Fibroblast of skin of abdomen (primary cell): ENCODE data around the gene MEA1.

Source experiments
- DNase-seq: peaks from one replicate; pipeline ENCODE4 v3.0.0-alpha.2; 2013

MEA1 gene

DNA sequence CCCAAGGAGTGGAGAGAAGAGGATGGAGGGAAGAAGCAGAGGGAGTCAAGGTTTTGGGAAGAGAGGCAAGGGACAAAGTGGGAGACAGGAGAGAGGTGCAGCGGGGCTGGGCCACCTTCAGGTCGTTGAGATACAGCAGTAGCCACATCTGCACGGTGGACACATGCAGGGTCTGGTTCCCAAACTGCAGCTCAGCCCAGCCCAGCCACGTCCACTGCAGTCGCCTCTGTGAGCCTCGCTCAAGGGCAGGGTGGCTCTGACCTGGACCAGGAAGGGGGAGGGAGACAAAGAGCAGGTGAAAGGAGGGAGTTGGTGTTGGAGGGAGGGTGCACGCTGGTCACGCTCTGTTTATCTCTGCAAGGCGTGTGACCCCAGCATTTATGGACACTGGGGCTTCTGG lies 25.0 kb upstream of the MEA1 start:
- DNase-seq: no peak

DNA sequence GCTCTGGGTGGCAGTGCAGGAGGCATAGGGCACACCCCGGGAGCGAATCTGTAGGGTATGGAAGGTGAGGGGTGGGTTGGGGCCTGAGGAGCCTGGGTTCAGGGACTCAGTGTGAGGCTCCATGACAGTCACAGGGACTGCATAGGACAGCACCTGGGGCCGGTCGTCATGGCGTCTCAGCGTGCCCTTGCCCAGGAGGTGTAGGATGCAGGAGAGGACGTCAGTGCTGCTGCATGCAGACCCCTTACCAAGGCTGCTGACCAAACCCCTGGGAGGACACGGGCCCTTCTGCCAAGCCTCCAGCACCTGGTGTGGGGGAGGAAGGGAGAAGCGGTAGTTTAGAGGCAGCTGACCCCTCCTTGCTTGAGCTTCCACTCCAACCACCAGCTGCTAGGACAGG lies 24.0 kb upstream of the MEA1 start:
- DNase-seq: no peak

DNA sequence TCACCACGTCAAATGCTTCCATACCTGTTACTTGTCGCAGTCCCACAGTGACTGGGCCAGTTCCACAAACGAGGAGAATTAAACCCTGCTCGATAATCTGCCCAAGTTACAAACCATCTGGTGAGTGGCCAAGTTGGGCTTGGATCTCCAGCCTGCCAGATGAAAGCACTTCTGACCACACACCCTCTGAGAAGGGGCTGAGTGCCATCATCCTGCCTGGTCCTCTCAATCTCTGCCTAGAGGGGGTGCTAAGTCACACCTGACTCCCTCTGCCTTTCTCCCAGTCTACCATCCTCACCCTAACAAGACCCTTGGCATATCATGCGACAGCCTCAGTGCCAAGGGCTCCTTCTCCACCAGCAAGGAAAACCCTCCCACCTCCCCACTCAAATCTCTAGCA lies 23.5 kb upstream of the MEA1 start:
- no peak for DNase-seq

DNA sequence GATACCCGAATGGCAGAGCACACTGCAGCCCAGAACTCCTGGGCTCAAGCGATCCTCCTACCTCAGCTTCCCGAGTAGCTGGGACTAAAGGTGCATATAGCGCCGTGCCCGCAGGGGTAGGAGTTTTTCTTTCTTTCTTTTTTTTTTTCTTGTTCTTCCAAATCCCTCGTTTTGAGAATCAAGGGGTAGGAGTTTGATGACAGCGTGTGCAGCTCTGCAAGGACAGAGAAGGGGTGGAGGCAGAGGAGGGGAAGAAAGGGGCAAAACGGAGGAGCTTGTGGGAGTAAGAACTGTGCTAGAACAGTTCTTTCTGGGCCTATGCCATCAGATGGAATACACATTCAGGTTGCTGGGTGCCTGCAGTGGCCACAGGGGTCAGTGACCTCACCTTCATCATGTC lies 23.0 kb upstream of the MEA1 start:
- no peak for DNase-seq

DNA sequence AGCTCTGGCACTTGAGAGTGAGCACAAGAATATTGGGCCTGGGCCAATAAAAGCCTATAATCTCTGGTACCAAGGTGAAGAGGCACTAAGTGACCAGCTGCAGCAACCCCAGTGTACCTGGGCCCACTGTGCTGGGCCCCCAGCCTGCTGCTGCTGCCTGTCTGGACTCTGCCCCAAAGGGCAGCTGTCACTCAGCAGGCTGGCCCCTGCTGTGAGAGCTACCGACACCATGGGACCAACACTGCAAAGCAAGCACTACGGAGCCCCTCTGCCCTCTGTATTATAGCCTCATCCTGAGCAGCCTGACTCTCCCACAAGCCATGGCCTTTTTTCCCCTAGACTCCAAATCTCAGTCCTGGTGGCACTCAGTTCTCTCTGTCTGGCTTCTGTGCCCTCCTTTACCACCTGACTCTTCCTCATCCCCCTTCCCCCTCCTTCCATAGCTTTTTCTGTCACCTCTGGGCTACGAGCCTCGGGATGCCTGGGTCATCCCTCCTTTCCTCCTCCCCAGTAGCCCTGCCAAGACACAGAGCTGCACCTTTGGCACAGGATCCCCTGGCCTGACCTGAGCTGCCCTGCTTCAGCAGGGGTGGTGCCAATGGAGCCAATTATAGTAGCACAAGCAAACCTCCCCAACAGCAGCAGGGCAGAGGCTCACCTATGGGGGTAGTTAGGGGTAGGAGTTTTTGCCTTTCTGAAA lies 21.9 kb upstream of the MEA1 start:
- DNase-seq: no peak

DNA sequence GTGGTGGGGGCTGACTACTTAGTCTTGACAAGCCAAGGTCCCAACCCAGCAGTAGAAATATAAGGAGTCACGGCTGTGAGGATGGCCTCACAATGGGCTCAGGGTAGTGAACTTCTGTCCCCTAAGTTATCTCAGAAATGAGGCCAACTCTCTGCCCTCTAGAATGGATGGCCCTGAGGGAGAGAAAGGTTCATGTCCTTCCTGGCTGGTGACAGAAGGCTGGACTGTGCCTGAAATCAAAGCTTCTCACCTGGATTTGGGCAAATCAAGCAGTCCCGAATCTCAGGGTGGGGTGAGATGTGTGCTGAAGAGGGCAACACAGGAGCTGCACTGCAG lies 20.4 kb upstream of the MEA1 start:
- DNase-seq: no peak

DNA sequence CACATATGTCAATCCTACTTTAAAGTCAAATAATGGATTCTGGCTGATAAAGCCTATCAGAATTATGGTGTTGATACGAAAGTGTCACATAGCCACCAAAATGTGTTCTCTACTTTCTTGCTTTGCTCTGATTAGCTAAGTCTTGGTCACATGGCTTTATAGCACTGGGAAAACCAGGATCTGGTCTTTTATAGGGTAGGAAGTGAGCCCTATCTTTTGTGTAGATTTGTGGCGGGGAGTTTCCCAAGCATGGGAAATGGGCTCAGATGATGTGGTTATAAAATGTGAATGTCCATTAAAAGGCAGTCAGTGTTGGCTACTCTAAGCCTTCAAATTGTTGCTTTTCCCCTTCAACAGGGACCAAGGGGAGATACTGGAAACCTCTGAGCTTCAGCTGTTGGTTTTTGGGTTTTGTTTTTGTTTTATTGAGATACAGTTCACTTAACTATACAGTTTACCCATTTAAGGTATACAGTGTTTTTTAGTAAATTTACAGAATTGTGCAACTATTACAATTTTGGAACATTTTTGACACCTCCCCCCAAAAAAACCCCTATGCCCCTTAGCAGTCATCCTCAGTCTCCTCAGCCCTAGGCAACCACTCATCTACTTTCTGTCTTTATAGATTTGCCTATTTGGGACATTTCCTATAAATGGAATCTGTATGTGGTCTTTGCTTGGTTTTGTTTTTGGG lies 19.9 kb upstream of the MEA1 start:
- no peak for DNase-seq

DNA sequence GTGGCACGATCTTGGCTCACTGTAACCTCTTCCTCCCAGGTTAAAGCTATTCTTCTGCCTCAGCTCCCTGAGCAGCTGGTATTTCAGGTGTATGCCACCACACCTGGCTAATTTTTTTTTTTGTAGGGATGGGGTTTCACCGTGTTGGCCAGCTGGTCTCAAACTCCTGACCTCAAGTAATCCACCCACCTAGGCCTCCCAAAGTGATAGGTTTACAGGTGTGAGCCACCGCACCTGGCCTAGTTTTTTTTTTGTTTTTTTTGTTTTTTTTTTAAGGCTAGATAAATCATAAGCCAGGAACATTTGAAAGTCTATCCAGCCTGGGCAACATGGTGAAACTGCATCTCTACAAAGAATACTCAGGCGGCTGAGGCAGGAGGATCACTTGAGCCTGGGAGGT lies 18.6 kb upstream of the MEA1 start:
- DNase-seq: no peak

DNA sequence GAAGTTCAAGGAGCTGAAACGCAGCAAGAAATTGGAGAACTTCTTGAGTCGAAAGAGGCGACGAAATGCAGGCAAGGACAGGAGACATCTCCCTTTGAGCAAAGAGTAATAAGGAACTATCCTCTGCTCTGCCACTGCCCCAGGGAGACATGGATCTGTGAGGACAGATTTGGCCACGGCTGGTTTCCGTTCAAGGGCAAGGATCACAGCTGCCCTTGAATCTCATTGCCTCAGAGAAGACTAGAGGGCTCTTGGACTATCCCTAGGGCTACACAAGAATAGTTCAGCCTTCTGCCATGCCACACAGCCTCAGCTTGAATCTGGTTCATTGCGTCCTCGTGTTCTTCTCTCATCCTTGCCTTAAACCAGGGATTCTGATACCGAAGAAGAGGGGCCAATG lies 15.4 kb upstream of the MEA1 start:
- no peak for DNase-seq

DNA sequence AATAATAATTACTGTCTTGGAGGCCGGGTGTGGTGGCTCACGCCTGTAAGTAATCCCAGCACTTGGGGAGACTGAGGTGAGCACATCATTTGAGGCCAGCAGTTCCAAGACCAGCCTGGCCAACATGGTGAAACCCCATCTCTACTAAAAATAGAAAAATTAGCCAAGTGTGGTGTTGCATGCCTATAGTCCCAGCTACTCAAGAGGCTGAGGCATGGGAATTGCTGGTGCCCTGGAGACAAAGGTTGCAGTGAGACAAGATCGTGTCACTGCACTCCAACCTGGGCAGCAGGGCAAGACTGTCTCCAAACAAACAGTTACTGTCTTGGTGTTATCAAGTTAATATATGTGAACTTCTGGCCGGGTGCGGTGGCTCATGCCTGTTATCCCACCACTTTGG lies 12.6 kb upstream of the MEA1 start:
- DNase-seq: no peak

DNA sequence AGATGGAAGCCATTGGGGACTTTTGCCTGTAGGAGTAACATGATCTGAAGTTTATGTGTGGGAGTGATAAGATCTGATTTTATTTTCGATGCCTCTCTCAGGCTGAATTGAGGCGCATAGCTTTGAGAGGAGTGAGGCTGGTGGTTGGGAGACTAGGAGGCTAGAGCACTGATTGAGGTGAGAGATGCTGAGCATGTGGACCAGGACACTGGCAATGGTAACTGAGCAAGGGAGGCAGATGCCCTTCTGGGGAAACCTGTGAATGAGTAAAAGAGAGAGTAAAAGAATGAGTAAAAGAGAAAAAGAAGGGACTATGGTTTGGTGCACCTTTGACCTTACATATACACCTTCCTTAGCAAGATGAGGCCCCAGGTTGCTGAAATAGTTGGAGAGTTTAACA lies 10.7 kb upstream of the MEA1 start:
- DNase-seq: no peak

DNA sequence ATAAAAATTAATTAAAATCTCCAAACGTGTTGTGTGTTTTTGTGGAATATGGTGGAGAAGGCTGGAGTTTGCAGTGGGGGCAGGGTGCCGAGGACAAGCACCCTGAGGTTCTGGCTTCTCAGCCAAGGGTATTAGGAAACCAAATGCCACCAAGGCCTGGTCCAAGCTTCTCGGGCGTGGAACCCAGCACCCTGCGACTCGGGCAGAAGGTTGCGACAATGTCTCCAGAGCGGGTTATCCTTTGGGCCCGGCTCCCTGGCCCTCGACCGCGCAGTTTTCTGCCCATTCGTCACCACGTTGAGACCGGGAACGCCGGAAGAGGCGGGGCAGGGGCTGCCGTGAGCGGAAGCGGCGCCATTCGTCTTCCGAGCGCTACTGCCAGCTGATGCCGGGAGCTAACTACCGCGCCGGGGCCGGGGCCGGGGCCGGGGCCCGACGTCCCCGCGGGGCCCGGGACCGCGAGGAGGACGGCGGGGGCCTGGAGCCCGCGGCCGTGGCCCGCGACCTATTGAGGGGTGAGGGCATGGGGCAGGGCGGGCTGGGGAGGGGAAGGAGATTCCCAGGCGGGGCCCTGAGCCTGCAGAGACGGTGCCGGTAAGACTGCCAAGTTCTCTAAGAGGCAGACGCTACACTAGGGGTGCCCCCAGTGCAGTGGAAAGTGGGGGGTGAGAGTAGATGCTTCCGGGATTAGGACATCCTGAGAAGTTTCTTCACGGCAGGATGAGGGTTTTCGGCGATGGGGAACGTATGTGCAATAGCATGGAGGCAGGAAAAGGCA lies 7.7 kb upstream of the MEA1 start, which contains the start of gene RRP36:
TSS of gene RRP36 (plus strand) at position 354 of the 778 bp plus-strand sequence. CDS start at position 386, 32 bp downstream.
- DNase-seq: peak; percentile 71

DNA sequence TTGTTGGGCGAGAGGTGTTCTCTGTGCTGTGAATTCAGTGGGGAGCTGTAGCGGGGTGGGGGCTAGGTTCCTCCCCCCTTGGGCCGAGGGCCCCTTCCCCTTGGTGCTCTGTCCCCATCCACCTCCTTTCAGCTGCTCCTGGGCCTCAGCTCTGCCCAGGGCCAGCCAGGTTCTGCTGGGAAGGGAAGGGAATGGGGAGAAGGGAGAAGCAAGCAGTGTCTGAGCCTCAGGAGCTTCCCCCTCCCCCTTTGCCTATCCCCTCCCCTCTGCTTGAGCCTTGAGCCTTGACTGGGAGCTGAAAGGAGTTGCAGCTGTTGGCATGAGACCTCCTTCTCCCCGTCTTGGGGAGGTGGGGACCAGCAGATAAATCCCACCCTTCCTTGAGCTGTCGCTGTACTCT lies 7.1 kb upstream of the MEA1 start:
- peak; percentile 9 for DNase-seq

DNA sequence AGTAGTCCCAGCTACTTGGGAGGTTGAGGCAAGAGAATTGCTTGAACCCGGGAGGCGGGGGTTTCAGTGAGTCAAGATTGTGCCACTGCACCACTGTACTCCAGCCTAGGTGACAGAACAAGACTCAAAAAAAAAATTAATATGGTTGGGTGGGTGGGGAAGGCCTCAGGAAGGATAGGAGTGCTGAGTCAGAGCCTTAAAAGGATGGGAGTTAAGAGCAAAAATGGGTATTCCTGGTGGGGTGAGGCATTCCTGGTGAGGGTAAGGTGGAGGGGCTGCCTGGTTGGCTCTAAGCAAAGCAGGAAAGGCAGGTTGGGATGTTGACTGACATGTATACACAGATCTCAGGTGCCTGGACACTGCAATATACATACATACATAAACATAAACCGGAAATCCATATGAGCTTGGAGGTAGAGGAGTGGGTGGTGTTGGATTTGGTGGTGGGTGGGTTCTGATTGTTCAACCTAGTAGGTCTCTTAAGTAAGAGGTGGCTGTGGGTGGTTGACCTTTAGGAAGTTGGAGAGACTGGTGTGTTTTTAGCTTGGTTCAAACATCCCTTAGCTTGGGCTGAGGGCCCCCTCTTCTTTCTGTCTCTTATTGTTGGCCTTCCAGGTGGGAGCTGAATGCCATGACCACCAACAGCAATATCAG lies 6.4 kb upstream of the MEA1 start:
- no peak for DNase-seq

DNA sequence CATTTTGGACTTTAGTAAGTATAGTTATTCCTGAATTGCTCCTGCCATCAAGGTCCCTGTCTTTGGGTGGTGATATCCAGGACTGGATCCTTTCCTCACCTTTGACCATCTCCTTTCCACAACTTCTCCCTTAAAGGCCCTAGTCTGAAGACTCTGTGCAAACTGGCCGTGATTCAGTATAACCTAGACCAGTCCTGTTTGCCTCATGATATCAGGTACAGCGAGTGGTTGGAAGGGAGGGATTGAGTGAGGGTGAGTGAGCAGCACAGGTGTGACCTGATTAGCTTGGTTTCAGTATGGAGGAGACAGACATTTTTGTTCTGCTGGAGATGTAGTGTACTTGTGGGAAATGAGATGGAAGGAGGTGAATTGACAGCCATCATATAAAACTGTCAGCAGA lies 5.4 kb upstream of the MEA1 start:
- no peak for DNase-seq

DNA sequence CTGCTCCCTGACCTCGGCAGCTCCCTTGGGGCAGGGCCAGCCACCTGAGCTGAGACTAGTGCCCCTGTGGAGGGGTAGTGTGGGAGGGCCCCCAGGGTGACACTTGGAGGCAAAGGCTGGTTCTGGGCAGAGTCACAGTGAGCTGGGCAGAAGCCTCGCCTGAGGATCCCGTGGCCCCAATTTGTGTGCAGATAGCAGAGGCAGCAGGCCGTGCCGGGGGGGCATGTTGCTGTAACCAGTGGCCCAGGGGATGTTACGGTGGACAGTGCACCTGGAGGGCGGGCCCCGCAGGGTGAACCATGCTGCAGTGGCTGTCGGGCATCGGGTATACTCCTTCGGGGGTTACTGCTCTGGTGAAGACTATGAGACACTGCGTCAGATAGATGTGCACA lies 3.2 kb upstream of the MEA1 start:
- DNase-seq: no peak

DNA sequence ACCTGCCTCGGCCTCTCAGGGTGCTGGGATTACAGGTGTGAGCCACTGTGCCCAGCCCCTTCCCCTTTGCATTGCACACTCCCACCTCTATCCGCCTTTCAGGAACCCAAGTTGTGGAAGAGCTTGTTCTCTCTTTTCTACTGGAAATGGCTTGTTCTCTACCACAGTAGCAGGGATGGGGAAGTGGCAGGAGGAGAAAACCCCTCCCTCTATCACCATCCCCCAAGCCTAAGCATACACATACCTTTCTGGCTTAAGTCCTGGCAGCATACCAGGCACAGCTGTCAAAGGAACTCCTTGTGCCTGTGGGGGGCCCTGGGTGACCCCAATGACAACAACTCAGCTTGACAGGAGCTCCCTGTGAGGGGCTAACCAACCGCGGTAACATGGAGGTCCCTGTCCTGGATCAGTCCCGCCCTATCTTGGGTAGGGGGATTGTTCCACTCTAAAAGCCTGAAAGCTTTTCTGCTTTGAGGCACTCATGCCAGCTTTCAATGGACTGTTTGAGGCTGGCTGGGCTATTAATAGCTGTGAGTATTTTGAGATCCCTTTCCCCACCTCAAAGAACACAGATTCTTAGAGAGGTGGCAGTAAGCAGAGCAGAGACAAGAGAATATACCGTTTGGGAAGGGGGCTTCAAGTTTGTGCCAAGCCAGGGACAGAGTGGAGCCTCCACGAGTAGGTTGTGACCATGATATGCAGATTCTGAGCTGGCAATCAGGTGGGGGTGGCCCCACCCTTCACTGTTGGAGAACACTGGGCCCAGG lies 2.6 kb upstream of the MEA1 start:
- DNase-seq: no peak

DNA sequence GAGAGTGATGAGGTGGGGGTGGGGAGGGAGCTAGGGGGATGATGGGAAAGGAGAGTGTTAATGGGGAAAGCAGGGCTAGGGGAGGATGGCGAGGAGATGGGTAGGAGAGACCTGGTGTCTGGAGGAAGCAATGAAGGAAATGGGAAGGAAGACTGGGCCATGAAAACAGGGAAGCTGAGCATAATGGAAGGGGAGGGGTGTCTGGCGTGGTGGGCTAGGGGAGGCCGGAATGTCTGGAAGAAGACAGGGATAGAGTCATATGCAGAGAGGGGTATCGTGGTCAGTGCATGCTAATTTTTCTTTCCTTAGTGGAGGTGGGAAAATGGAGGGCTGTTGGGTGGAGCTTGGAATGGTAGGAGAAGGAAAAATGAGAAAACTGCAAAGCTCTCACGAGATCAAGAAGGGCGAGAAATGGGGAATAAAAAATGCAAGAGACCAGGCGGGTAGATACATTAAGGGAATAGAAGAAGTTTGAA lies 726 bp upstream of the MEA1 start:
- DNase-seq: peak; percentile 29

DNA sequence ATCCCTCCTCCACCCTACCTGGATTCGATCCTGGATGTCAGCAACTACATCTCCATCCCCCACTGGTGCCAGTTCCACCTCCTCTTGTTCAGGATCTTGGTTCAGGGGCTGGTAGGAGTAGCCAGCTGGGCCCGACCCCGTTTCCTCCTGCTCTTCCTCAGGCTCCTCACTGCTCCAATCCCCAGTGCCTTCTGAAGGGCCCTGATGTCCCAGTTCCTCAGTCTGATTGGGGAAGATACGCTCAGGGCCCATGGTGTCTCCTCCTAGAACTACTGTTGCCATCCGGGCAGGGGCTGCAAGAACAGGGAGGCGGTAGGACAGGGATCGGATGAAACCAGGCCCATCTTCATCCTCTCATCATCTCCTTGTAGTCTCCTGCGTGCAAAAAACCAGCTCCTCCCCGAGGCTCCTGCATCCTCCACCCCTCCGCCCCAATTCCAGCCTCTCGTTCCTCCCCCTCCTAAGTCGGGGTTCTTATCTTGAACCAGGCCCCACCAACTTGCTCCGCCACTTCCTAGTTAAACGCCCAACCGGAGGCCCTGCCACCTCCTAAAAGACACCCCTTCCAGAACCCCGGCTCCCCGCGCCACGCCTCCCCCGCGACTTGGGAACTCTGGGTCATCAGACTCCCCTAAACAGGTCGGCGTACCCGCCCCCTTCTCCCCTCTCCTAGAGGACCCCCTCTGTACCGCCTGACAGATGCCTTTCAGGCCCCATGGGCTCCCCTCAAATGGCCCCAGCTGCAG lies 476 bp downstream of the MEA1 start:
- DNase-seq: peak; percentile 16

DNA sequence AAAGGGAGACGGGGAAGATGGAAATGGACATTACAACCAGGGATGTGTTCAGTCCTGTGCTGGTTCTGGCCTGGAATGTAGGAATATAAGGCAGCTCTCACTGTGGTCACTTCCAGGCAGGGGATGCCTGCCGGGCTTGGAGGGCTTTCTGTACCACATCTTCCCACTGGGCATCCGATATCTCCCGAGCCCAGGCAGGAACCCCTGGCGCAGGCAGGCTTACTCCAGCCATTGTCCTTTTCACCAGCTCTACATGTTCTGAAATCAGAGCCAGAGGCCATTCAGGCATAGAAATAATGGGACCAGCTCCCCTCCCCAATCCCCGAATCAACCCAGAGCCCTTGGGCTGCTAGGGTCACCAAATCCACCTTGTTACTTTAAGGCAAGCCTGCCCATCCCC lies 1.4 kb downstream of the MEA1 start:
- DNase-seq: no peak

DNA sequence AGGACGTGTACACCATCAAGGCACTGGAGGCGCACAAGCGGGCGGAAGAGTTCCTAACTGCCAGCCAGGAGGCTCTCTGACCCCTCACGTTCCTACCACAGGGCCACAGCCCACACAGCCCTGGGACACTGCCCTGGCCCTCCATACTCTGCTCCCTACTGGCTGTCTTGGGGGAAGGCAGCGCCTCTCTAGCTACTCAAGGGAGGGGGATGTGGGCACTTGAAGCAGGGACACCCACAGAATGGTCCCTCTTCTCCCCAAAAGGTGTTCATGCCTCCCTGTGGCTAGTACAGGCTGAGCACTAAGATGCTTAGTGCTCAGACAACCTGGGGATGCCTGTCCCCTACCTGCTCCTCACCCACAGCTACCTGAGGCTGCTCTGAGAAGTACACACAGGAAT lies 2.5 kb downstream of the MEA1 start:
- DNase-seq: no peak

DNA sequence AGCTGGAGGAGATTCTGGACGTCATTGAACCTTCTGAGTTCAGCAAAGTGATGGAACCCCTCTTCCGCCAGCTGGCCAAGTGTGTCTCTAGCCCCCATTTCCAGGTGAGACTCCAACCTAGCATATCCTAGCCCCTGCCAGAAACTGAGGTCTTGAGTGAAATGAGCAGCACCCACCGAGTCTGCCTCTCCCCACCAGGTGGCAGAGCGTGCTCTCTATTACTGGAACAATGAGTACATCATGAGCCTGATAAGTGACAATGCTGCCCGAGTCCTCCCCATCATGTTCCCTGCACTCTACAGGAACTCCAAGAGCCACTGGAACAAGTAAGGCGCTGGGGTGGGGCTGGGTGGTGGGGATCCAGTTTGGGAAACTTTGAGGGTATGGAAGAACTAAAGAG lies 4.6 kb downstream of the MEA1 start:
- no peak for DNase-seq
